HG03175 (cell line): Measurements from ENCODE around the gene TPPP.
"Not testable (repeated sequence)": the region's sequence is repeated elsewhere in the genome, so short reads cannot be mapped to it uniquely, and the experiment has no call there.

Experiments
- ATAC-seq: cut with Tn5 transposase; IDR thresholded peaks from one replicate; pipeline ENCODE4 v1.9.1; 2021; ENCODE audit warnings: mild to moderate bottlenecking, moderate library complexity; ENCODE audit not compliant: unreplicated experiment

The TPPP gene

DNA sequence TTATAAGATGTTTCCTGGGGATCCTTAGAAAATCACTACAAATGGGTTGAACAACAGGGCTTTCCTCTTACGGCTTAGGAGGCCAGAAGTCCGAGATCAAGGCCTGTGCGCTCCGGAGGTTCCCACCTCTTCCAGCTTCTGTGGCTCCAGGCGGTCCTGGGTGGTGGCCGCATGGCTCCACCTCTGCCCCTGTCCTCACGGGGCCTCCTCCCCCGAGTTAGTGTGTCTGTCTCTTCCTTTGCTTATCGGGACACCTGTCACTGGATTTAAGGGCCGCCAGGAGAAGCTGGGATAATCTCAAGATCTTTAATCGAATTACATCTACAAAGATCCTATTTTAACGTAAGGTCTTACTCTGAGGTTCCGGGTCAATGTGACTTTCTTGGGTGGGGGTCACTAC, 2.3 kb upstream of the TPPP start:
- not testable (repeated sequence) for ATAC-seq

DNA sequence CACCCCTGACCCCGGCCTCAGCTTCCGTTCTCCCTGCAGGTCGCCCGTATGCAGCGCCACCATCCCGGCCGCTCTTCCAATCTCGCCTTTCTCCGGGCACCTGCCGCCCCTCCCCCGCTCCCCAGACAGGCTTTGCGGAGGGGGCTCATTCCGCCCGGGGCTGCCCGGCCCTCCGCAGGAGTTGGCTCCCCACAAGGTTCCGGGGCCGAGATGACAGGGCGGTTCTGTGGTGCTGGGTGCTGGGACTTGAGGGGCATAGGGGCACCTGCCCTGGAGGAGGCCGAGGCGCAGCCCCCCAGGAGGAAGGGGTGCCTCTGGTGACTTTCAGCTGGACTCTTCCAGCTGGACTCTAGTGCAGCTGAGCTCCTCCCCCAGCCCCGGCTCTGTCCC, 885 bp upstream of the TPPP start:
- peak; percentile 8 for ATAC-seq

DNA sequence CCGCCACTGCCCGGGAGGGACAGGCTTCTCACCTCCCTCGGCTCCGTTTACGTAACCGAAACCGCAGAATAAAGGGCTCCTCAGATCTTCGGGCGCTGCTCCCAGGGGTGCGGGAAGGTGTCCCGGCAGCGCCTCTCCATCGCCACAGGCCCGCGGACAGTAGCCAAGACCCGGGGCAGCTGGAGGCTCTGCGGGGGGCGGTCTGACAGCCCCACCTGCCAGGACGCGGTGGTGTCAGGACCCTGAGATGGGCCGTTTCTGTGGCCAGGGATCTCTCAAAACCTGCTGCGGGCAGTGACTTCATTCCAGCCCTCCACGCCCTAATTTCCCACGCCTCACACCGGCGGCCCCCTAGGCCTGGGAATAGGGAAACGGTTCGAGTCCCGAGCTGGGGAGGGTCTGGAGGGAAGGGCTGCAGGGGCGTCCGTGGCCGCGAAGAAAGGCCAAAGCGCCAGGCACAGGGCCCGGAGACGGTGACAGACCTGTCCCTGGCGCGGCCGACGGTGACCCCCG, 567 bp downstream of the TPPP start:
- peak; percentile 14 for ATAC-seq

DNA sequence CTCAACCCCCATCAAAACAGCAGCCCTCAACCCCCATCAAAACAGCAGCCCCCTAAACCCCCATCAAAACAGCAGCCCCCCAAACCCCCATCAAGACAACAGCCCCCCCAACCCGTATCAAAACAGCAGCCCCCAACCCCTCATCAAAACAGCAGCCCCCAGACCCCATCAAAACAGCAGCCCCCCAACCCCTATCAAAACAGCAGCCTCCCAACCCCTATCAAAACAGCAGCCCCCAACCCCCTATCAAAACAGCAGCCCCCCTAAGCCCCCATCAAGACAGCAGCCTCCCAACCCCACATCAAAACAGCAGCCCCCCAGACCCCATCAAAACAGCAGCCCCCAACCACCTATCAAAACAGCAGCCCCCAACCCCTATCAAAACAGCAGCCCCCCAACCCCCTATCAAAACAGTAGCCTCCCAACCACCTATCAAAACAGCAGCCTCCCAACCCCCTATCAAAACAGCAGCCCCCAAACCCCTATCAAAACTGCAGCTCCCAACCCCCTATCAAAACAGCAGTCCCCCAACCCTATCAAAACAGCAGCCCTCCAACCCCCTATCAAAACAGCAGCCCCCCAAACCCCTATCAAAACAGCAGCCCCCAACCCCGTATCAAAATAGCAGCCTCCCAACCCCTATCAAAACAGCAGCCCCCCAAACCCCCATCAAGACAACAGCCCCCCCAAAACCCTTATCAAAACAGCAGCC, 1.2 kb downstream of the TPPP start:
- ATAC-seq: no peak

GRCh38 chr5:691049-691448, 2.1 kb downstream of the TPPP start:
- not testable (repeated sequence) for ATAC-seq

DNA sequence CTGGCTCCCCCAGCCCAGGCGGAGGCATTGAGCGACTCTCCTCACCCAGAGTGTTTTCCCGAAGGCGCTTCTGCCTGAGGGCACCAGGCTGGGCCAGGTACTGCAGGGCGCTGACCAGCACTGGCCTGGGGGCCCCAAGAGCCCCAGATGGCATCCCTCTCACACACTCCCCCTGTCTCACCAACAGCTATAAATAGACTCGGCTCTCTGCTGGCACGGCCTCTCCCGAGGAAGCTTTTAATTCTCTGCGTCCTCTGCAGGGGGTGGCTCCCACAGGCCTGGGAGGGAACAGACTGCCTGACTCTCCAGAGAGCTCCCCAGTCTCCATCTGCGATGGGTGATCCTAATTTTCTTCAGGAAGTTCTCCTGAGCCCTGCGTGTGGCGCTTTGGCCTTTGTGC, 2.9 kb downstream of the TPPP start:
- ATAC-seq: not testable (repeated sequence)

GRCh38 chr5:688348-689010, 4.7 kb downstream of the TPPP start:
- not testable (repeated sequence) for ATAC-seq

DNA sequence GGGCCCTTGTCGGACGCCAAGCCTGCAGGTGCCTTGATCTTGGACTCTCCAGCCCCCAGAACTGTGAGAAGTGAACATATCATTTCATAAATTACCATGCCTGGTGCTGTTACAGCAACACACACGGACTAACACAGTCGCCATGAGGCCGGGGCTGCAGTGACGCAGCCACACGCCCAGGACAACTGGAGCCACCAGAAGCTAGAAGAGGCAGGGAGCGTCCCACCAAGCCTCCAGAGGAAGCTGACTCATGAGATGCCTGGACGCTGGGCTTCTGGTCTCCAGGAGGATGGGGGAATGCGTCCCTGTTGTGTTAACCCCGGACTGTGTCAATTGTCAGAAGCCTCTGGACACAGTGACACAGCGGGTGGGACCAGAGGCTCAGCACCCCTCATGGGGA, 6.2 kb downstream of the TPPP start:
- not testable (repeated sequence) for ATAC-seq

DNA sequence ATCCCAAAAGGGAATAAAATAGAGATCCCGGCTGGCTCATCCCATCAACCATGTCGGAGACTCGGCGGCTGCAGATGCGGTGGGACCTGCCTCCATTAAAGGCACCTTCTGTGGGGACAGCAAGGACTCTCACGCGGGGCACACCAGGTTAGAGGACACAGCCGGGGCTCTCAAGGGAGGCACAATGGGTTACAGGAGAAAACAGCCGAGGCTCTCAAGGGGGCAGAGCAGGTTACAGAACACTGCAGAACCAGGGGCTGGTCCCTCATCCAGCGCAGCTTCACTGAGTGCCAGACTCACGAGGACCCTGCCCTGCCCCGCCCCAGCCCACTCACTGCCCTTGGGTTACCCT, 7.0 kb downstream of the TPPP start:
- not testable (repeated sequence) for ATAC-seq

DNA sequence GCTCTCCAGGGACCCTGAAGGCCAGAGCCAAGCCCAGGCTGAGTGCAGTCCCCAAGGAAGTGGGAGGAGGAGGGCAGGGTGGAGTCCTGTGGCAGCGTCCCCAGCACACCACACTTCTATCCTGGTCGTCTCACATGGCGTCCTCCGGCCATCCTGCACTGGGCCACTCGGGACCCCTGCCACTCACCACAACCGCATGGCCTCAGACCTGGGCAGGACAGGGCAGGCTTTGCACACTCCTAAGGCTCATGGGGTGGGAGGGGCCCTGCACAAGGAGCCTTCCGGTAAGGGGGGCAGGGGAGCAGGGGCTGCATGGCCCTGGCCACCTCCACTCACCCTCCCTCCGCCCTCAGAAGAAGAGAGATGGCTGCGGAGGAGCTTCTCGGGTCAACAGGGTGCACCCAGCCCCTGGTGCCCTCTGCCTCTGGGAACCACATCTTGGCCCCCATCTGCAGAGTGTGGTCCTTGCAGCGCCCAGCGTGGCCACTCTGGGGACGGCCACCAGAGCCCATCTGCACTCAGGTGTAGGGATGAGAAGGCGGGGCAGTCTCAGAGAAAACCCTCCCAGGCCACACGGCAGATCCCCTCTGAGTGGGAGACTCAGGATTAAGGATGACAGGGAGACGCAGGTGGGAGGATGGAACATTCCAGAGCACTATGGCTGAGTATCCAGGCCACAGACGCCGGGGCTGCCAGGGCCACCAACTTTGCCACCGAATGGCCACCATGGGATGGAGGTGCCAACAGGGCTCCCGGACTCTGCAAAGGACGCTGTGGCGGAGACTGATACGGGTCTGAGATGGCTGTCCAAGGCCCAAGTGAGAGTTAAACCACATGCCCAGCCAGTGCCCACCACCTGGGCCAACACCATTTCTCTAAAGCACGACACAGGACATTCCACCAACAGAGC, 7.6 kb downstream of the TPPP start:
- ATAC-seq: no peak

GRCh38 chr5:684751-685216, 8.4 kb downstream of the TPPP start:
- ATAC-seq: no peak

DNA sequence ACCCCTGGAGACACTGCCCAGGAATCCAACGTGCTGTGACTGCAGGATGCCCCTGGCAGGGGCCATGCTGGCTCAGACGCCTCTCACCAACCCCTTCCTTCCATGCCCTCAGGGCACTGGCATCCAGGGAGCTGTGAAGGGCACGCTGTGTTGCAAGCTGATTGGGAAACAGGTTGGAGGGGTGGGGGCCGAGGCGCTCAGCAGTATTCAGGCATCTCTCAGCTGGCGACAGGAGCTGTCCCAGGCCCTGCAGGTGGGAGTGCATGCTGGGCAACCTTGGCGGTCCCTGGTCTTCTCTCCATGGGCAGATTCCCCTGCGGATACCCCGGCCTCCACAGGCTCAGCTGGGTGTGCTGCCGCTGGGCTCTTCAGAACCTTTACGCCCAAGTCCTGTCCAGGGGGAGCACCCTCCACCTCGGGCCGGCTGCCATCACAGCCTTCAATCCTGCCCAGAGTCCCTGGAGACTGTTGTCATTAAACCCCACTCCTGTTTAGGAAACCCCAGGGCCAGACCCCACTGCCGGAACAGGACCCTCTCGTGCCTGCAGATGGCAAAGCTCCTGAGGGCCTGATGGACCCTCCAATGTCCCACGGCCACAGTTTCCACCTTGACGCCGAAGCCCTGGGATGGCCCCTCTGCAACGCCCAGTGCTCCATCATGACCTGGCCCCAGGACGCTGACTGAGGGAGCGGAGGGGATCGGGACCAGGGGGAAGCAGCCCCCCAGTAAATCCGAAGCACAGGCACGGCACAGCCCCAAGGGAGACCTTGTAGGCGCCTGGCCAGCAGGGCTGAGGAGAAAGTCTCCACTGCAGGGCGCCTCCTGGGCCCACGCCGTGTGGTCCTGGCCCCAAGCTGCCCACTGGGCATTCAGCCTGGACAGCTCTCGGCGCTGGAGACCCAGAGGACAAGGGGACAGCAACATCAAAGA, 9.3 kb downstream of the TPPP start:
- ATAC-seq: no peak

DNA sequence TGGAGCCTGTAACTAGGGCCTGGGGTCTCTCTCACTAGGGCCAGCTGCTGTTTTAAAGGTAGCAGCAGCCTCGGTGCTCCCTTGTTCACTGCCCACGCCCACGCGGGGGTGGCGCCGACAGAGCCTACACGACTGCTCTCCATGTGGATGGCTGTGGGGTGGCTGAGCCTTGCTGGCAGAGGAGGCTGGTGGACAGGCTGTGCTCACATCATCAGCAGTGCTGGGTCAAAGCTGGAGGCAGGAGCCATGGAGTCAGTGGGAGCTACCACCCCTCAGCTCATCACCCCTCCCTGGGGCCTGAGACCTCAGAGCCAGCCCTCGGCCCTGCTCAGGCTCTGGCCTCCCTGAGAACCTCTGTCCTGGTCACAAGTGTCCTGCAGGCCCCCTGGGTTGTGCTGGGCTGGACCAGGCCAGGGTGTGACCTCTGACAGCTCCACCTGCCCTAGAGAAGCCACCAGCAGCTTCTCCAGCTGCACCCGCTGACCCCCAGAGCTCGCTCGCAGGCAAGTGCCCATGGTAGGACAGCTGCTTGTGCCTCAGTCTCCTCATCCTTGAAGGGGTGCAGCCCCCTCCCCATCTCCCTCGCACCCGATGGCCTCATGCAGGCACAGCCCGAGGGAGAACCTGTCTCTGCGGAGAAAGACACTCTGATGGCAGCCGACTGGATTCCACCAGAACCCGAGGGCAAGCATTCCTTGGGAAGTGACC, 10.3 kb downstream of the TPPP start:
- ATAC-seq: not testable (repeated sequence)

DNA sequence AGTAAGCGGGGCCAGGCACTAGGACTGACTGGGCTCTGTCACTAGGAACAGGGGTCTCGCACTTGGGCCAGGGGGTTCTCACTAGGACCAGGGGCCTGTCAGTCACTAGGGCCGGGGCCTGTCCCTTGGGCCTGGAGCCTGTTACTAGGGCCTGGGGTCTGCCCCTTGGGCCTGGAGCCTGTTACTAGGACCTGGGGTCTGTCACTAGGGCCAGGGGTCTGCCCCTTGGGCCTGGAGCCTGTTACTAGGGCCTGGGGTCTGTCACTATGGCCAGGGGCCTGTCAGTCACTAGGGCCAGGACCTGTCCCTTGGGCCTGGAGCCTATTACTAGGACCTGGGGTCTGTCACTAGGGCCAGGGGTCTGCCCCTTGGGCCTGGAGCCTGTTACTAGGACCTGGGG, 10.9 kb downstream of the TPPP start:
- ATAC-seq: not testable (repeated sequence)

- ATAC-seq: not testable (repeated sequence)
Observed at GRCh38 chr5:681317-682191, 11.6 kb downstream of the TPPP start.

- not testable (repeated sequence) for ATAC-seq
Observed at GRCh38 chr5:680836-681235, 12.3 kb downstream of the TPPP start.

- not testable (repeated sequence) for ATAC-seq
Observed at GRCh38 chr5:680118-680795, 12.9 kb downstream of the TPPP start.
